Stimulated activated CD4-positive, alpha-beta T cell treated with anti-CD3 and anti-CD28 coated beads, Interleukin-1b, Interleukin-23, amount 100 ng/mL, for 24 hours (primary cell): Measurements from ENCODE around the gene ISCU.
"Not testable (repeated sequence)": the region's sequence is repeated elsewhere in the genome, so short reads cannot be mapped to it uniquely, and the experiment has no call there.

Source experiments
- DNase-seq, 4 experiments: peaks; one replicate each; pipeline ENCODE4 v3.0.0-alpha.2; 2020; ENCODE audit warnings: low read depth in 4 of 4, low spot score in 1 of 4

The ISCU gene

GRCh38 chr12:108616941-108617858, 54.8 kb downstream of the ISCU start:
- peak in 3 of 4 experiments; percentile 46 to 74 (median 65) for DNase-seq

- peak; percentile 62 to 73 (median 64) for DNase-seq
Measured at GRCh38 chr12:108618079-108618952, 55.9 kb downstream of the ISCU start.

GRCh38 chr12:108618953-108619274, 56.5 kb downstream of the ISCU start:
- not testable (repeated sequence) for DNase-seq
